WERI-Rb-1 (cell line): Measurements from ENCODE around the gene HOXB6.

Experiments used
- DNase-seq: peaks from one replicate; pipeline ENCODE4 v3.0.0-alpha.2; 2020
- H3K27ac ChIP-seq: fragments of 250-450 bp; sonication (Bioruptor Pico); 2 replicates; pipeline ENCODE4 v1.5.1; 2020; ENCODE audit warnings: mild to moderate bottlenecking, moderate library complexity
- H3K27me3 ChIP-seq: fragments of 250-450 bp; sonication (Bioruptor Pico); 2 replicates; pipeline ENCODE4 v1.5.1; 2021; ENCODE audit warnings: mild to moderate bottlenecking, low read depth, moderate library complexity; ENCODE audit not compliant: insufficient read depth, severe bottlenecking
- H3K36me3 ChIP-seq: fragments of 250-450 bp; sonication (Bioruptor Pico); 2 replicates; pipeline ENCODE4 v1.5.1; 2020; ENCODE audit warnings: mild to moderate bottlenecking, moderate library complexity
- H3K4me3 ChIP-seq: 2 replicates; pipeline ENCODE4 v1.5.1; 2011; ENCODE audit warnings: low read depth, mild to moderate bottlenecking, control low read depth, low read length
- H3K9me3 ChIP-seq: fragments of 250-450 bp; sonication (Bioruptor Pico); 2 replicates; pipeline ENCODE4 v1.5.1; 2021; ENCODE audit warnings: mild to moderate bottlenecking, moderate library complexity; ENCODE audit not compliant: severe bottlenecking
- TF ChIP-seq, protein P1 (sequence below): IDR thresholded peaks from 2 replicates; pipeline ENCODE4 v1.5.1; 2011; ENCODE audit warnings: low read depth, mild to moderate bottlenecking, control low read depth, inconsistent platforms, low read length

The HOXB6 gene

DNA sequence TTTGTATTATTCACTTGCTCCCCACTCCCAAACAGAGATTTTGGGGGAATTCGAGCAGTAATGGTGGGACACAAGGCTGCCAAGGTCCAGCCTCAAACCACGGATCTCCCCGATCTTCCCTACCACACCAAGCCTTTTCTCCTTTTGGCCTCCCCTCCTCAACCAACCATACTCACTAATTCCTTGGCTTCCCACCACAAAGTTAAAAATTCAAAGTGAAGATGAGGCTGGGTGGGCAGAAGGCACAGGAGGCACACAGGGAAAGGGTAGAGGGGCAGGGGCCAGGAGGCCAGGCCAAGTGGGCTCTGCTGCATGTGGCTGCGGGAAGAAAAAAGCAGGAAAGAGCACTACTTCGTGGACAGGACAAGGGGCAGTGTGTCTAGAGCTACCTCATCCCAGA lies 41.9 kb downstream of the HOXB6 start:
- no peak overlapping the region for H3K4me3 ChIP-seq
- TF ChIP-seq, protein P1, sequence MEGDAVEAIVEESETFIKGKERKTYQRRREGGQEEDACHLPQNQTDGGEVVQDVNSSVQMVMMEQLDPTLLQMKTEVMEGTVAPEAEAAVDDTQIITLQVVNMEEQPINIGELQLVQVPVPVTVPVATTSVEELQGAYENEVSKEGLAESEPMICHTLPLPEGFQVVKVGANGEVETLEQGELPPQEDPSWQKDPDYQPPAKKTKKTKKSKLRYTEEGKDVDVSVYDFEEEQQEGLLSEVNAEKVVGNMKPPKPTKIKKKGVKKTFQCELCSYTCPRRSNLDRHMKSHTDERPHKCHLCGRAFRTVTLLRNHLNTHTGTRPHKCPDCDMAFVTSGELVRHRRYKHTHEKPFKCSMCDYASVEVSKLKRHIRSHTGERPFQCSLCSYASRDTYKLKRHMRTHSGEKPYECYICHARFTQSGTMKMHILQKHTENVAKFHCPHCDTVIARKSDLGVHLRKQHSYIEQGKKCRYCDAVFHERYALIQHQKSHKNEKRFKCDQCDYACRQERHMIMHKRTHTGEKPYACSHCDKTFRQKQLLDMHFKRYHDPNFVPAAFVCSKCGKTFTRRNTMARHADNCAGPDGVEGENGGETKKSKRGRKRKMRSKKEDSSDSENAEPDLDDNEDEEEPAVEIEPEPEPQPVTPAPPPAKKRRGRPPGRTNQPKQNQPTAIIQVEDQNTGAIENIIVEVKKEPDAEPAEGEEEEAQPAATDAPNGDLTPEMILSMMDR = no peak

DNA sequence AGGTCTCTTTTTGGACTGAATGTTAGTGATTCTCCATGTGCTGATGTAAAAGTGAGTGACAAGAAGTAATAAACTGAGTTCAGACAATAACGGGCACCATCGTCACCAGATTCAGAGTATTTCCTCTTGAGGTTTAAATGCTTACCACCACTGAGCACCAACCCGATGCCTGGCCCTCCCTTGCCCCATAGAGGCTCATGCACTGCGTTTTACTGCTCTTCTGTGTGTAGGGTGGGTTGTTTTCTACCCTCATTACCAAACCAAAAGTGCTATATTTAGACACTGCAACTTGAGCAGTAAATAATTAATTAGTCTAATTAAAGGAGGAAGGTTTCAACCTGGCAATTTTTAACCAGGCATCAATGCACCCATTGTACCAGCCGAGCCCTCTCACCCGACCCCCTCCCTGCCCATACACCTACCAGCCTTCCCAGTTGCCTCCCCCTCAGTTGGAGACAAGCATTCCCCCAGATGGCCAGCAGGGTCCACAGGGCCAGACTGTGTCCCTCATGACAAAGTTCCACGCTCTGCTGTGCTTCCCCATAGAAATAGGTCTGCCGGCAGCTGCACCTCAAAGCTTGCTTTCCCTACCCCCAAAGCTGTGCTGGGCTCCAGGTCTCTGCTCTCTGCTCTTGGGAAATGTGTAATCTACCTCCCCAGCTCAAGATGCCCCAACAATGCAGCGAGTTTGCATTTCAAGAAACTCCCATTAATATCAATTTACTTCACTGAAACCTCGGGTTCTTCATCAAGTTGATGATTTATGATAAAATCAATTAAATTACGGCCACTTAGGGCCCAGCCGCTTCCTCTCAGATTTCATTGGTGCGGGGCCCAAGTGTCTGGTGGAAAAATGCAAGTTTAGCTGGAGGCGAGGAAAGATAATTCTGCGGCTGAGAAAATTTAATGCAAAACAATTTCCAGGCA lies 42.6 kb downstream of the HOXB6 start:
- peak; percentile 51 for DNase-seq
- Histone ChIP-seq H3K36me3 (no peaks in the 10 kb centered on the region), H3K4me3 (no peak overlapping the region), H3K27ac (no peak overlapping the region), H3K9me3 (peaks cover 2% of the 10 kb centered on the region), H3K27me3 (peaks cover 97% of the 10 kb centered on the region)
- TF ChIP-seq, protein P1 = peak; percentile 46; the same call in 1 of the 2 replicates

More for the DNA sequence above, 41.9 kb downstream of the HOXB6 start:
- Histone ChIP-seq H3K36me3 (no peaks in the 10 kb centered on the region), H3K9me3 (peaks cover 2% of the 10 kb centered on the region), H3K27ac (no peak overlapping the region), H3K27me3 (peaks cover 97% of the 10 kb centered on the region)
- no peak for DNase-seq

DNA sequence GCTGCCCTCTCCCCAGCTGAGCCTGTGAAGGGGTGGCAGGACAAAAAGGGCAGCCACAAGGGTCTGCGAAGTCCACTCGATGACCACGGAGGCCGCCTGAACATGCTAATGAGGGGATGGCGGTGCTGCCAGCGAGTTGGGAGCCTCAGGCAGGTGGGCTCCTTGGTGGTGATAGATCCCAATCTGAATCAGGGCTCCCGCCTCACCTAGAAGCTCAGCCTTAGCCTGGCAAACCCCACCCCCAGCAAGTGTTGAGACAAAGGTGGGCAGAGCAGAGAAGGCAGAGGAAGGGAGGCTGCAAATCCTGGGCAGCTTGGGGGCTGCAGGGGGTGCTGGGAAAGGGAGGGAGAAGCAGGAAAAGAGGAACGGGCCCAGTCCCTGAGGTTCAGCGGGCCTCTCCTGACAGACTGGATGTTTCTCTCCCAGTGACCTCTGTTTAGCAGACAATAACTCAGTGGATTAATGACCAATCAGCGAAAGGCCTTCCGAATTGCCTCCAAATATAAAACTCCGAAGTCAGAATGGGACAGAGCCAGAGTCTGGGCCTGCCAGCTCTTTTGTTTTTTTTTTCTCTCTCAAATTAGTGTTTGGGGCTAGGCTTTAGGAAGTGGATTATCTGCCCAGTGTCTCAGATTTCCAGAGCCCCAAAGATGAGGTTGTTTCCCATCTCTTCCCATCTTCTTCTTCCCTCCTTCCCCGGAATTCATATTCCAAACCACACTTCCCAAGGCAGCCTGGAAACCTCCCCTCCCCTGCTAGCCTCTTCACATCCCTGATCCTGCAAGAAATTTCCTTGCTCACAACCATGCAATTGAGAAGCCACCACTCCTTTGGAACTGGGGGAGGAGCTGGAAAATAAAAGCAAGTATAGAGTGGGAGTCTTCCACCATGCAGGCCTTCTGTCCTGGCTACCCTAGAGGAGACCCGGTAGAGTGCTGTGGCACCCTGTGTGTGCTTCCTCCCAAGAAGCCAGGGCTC lies 44.7 kb downstream of the HOXB6 start:
- DNase-seq = no peak
- H3K27me3 ChIP-seq = peaks cover 90% of the 10 kb centered on the region
- H3K36me3 ChIP-seq = no peaks in the 10 kb centered on the region
- no peak overlapping the region for H3K27ac ChIP-seq
- no peak overlapping the region for H3K4me3 ChIP-seq
- H3K9me3 ChIP-seq = peaks cover 2% of the 10 kb centered on the region
- TF ChIP-seq, protein P1 = no peak

DNA sequence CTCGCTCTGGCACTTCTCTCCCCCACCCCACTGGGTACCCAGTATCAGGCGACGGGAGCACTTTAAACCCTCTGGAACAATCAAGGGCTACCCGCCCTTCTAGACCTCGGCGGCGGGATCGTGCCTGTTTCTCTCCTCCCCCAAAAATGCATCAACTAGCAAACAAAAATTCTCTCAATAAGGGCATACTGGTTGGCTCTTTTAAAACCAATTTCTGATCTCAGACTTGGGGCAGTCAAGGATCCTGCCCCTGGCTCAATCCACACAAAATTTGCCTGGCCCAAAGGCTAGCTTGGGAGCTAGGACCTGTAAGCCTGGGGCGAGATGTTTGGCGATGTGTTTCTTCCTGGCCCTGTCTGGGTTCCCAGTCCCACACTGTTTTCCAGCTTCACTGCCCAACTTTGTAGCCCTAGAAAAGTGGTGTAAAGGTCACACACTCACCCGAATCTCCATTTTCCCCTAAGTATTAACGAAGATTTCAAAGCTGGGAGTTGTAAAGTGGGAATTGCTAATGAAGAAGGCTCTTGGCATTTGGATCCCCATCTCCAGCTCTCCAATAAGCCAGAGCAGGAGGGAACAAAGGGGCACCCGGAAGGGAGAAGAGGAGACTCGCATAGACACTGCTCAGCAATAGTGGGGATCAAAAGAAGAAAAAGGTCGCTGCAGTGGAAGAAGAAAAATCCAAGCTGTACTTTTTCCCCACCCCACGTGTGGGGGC lies 45.5 kb downstream of the HOXB6 start:
- Histone ChIP-seq H3K36me3 (no peaks in the 10 kb centered on the region), H3K9me3 (no peaks in the 10 kb centered on the region), H3K4me3 (no peak overlapping the region), H3K27ac (no peak overlapping the region), H3K27me3 (peaks cover 91% of the 10 kb centered on the region)
- no peak for DNase-seq
- TF ChIP-seq, protein P1 = no peak

DNA sequence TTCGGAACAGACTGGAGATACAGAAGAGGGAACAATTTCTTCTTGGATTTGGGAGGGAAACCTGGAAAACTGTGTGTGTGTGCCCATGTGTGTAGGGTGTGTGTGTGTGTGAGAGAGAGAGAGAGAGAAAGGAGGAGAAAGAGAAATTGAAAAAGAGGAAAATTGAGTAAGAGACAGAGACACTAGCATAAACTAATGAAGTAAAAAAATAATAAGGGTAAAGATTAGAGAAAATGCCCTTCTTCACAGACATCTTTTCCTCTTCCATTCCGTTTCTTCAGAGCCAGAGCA lies 46.0 kb downstream of the HOXB6 start:
- Histone ChIP-seq H3K27me3 (peaks cover 93% of the 10 kb centered on the region), H3K36me3 (no peaks in the 10 kb centered on the region)

More for the DNA sequence above, 46.0 kb downstream of the HOXB6 start:
- no peak overlapping the region for H3K4me3 ChIP-seq
- H3K9me3 ChIP-seq = no peaks in the 10 kb centered on the region
- no peak overlapping the region for H3K27ac ChIP-seq
- TF ChIP-seq, protein P1 = no peak
- no peak for DNase-seq
